T1000 (cell line): ENCODE data around the gene ART3.
"Not testable (repeated sequence)": the region's sequence is repeated elsewhere in the genome, so short reads cannot be mapped to it uniquely, and the experiment has no call there.

Experiments
- DNase-seq: peaks from one replicate; lab custom pipeline; 2025; ENCODE audit warnings: mixed read lengths; lab: John Stamatoyannopoulos, UW

The ART3 gene

DNA sequence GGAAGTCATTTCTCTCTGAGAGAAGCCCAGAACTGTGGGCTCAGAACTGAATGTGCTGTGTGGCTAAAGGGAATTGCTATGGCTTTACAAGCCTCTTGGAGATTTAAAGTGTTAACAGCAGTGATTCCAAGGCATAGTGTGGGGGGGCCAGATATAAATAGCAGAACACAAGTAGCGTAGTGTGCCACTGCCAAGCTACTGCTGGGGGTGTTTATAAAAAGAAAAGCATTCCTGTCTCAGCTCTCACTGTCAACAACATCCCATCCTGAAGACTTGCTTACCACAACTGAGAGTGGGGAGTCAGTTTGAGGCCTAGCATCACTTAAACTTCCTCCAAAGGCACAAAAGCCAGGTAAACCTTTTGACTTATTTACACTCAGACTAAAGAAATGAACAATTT lies at the start of gene ART3:
Gene ART3 (plus strand): TSS at position 242 of the 400 bp plus-strand sequence. CDS start 1,181 bp downstream, outside the sequence.
- DNase-seq, result no peak

DNA sequence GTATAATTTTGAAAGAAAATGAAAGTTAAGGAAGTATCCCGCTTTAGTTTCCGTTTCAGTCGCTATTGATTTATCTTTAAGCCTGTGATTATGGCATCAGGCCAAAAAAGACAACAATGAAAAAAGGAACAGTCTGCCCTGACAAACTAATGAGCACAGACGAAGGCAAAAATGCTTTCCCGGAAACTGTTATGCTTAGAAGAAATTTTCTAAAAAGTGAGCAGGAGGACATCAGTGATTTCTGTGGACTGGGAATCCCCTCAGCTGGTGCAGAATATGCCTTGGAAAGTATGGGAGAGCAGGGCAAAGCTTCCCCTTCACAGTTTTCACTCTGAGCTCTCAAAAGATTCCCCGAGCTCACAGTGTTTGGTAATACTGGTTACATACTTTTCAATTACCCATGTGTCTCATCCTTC lies 46.2 kb upstream of the ART3 start:
- DNase-seq, result no peak

DNA sequence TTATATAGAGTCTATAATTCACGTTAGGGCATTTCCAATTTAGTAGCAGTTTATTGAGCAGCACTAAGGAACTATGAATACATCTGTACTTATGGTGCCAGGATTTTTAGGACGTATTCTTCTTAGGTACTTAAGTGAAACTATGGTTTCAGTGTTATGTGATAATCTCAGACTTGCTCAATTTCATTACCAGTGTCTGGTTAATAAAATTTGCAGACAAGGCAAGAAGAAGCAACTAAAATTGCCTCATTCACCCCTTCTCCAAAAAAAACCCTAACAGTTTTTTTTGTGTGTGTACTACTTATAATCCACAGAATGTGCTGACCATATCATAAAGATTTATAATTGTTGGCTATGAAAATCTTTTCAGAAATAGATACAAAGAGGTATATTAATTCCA lies 45.2 kb upstream of the ART3 start:
- no peak for DNase-seq

DNA sequence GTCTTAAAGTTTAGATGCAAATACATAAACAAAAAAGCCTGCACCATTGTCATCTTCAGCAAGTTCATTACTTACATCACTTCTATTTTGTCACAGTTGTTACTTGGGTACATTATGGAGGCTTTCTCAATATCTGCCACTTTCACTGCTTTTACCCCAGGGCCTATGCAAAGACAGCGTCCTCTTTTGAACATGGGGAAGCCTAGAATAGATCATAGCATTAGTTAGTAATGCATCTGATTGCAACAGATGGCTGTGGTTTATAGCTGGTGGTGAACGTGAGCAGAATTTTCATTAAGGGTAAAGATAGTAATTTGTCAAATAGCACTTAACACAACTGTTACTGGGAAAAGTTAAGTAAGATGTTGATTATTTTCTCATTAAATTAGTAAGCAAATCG lies 39.4 kb upstream of the ART3 start:
- no peak for DNase-seq

DNA sequence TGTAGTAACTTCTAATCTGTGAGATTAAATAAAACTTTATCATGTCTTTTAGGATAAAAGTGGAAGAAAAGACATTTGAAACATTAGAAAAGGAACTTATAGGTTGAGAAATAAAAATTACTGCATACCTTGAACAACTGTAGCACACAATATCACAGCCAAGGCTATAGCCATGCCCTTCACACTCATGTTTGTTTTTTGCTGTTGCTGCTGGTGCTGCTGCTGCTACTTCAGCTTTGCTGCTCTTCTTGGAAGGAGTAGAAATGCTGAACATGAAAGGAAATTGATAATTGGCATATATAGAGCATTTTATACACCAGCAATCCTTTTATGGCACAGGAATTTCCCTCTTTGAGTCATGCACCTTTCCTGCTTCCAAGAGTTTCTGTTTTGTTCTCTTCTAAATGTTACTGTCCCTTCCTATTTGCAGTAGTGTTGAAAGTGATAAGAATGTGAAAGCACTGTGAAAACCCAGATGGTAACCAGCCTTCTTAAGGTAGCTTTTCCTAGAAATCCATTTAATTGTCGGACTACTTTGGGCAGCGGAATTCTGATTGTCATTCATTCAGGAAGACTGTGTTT lies 38.6 kb upstream of the ART3 start, which contains the start of gene CXCL11:
Gene CXCL11 (minus strand): TSS at position 272 of the 582 bp plus-strand sequence. CDS start 83 bp downstream, at position 189.
- DNase-seq, result no peak

GRCh38 chr4:76036855-76037254 lies 37.7 kb upstream of the ART3 start:
- DNase-seq, result no peak

GRCh38 chr4:76042241-76042998 lies 32.1 kb upstream of the ART3 start:
- not testable (repeated sequence) for DNase-seq

DNA sequence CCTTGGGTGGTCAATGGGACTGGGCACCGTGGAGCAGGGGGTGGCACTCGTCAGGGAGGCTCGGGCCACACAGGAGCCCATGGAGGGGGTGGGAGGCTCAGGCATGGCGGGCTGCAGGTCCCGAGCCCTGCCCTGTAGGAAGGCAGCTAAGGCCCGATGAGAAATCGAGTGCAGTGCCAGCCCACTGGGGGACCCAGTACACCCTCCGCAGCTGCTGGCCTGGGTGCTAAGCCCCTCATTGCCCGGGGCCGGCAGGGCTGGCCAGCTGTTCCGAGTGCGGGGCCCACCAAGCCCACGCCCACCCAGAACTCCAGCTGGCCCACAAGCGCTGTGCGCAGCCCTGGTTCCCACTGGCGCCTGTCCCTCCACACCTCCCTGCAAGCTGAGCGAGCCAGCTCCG lies 31.2 kb upstream of the ART3 start:
- DNase-seq, result not testable (repeated sequence)

- DNase-seq, result not testable (repeated sequence)
Observed at GRCh38 chr4:76044686-76045085, 29.8 kb upstream of the ART3 start.

GRCh38 chr4:76049860-76050416 lies 24.6 kb upstream of the ART3 start:
- not testable (repeated sequence) for DNase-seq

- not testable (repeated sequence) for DNase-seq
Observed at GRCh38 chr4:76050560-76051050, 23.9 kb upstream of the ART3 start.

DNA sequence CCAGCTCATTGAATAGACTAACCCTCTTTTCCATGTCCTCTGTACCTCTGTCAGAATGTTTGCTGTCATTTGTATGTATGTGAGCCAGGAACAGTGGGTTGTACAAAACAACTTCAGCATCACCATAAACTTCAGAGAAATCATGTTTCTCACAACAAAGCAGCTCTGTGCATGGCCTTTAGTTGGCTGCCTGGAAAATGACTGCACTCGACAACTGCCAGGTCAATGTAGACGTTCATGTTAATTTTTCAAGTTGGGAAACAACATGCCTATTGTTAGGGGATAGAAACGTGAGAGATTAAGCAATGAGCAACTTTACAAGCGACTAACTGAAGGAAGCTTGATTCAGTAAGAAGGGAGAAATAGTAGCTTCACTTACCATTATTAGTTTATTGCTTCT lies 20.8 kb upstream of the ART3 start:
- DNase-seq, result no peak

GRCh38 chr4:76055016-76055415 lies 19.5 kb upstream of the ART3 start:
- DNase-seq, result no peak

DNA sequence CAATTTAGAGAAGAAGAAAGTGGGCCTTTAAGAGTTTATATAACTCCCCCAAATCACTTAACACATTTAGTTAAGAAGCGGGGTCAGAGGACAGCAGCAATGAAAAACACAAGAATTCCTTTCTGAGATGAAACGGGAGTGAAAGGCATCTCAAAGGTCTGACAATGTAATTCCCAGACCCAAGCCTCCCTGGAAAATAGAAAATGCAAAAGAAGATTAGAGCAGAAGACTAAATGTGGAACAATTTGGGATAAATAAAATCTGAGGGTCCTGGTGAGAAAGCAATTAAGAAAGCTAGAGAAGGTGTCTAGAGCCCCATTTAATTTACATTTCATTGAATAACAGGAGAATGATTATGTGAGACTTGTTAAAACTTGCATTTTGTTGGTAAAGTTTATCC lies 19.1 kb upstream of the ART3 start:
- DNase-seq, result no peak

GRCh38 chr4:76058302-76058701 lies 16.2 kb upstream of the ART3 start:
- DNase-seq, result no peak

DNA sequence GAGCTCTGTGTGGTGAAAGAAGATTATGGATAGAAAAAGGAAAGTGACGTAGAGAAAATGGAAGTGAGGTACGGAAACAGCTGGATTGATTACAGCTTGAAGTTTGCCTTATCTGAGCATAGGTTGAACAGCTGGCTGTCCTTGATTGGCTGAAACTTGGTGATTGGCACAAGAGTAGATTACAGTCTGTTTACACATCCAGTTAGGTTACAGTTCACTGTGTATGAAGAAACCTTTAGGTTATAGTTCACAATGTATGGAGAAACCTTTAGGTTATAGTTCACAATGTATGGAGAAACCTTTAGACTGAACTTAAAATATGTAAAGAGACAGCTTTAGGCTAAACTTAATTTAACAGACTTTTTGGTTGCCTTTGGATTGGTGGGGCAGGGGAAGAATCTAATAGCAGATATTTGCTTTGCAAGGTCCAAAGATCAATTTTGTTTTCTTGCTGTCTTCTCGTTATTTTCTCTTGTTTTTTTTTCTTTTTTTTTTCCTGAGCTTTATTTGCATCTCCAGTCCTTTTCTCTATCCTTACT lies 15.6 kb upstream of the ART3 start:
- no peak for DNase-seq

GRCh38 chr4:76059750-76060149 lies 14.8 kb upstream of the ART3 start:
- no peak for DNase-seq

DNA sequence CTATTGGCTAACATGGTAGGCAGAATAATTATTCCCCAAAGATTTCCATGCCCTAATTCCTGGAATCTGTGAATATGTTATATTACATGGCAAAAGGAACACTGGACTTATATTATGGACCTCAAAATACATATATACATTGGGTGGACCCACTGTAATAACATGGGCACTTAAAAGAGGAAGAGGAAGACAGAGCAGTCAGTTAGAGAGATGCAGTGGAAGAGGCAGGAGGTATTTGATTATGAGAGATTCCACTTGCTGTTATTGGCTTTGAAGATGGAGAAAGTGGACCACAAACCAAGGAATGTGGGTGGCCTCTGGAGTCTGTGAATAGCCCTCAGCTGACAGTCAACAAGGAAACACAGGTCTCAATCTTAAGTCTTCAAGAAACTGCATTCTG lies 14.0 kb upstream of the ART3 start:
- DNase-seq, result no peak

DNA sequence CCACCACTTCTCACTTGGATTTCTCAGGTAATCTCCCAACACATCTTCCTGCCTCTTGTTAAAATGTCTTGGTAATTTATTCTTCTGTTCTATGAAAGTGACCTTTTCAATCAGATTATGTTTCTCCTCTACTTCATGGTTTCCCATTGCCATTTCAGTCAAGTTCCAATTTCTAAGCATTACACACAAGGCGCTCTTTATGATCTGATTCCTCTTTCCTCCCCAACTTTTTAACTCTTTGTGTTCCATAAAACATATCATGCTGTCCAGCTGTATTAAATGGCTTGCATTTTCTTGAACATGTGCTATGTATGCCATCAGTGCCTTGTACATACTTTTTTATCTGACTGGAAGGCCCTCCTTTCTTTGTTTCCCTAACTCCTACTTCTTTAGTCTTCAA lies 13.1 kb upstream of the ART3 start:
- DNase-seq, result no peak

GRCh38 chr4:76061982-76062381 lies 12.5 kb upstream of the ART3 start:
- DNase-seq, result no peak

DNA sequence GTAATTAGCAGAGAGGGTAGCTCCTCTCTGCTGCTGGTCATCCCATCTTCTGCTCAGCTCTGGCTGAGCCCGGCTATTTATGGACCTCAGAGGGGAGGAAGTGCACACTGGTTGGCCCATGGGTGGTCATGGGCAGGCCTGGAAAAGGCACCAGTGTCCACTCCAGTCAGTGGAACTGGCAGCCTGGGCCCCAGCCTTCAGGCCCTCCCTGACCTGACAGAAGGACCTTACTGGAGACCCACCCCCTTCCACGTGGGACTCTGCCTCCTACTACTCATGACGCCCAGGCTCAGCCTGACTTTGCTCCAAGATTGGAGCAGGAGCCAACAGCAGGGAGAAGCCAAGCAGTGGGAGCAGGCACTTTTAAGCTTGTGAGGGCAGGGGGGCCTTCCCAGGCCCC lies 8.0 kb upstream of the ART3 start:
- no peak for DNase-seq

- peak; percentile 1 for DNase-seq
Observed at GRCh38 chr4:76067652-76068286, 6.7 kb upstream of the ART3 start.
